Endothelial cell of umbilical vein (primary cell): Measurements from ENCODE around the gene CDK18. TPM values are rescaled to one million over a fixed set of nuclear protein-coding genes. Genes with fewer than 3 reads are reported as not detected.

Source experiments
- BruUV-seq: library from RNA; stranded (reverse); fragments of 400-500 nt; replicated peaks from 2 replicates; lab custom pipeline; 2021; lab: Mats Ljungman, UMichigan
- CTCF ChIA-PET: fragments of 300-600, 350-600 bp; sonication (Branson Sonifier 250); formaldehyde crosslinking; loops from one replicate; lab custom pipeline; 2021; ENCODE audit warnings: antibody characterized with exemption, inconsistent platforms; lab: Charles Lee
- POLR2A ChIA-PET: fragments of 300-600, 350-600 bp; sonication (Branson Sonifier 250); formaldehyde crosslinking; loops from one replicate; lab custom pipeline; 2021; ENCODE audit warnings: antibody characterized with exemption, inconsistent platforms; lab: Charles Lee
- DNase-seq: peaks from one replicate; pipeline ENCODE4 v3.0.0-alpha.2; 2011; ENCODE audit warnings: low read depth, low spot score
- FAIRE-seq: peaks from 2 replicates; lab custom pipeline; 2011; peaks lifted over from hg19 to GRCh38; lab: Jason Lieb, UNC
- H2AFZ ChIP-seq: 2 replicates; pipeline ENCODE4 v1.6.0; 2012; ENCODE audit warnings: low read depth, low read length, control low read depth, inconsistent platforms
- H3K27ac ChIP-seq: 2 replicates; pipeline ENCODE4 v1.5.1; 2011; ENCODE audit warnings: low read depth, mild to moderate bottlenecking, control low read depth, low read length, moderate library complexity; ENCODE audit not compliant: insufficient read depth
- H3K27me3 ChIP-seq, 2 experiments: 2 replicates each; pipeline versions ENCODE4 v1.6.0 to v1.6.1; 2011; ENCODE audit warnings: low read length in 2 of 2, mixed read lengths in 1 of 2; ENCODE audit not compliant: control insufficient read depth in 2 of 2, insufficient read depth in 2 of 2
- H3K36me3 ChIP-seq, 2 experiments: 2 replicates in 1 of 2; 3 replicates in 1 of 2; pipeline ENCODE4 v1.5.1; 2011; ENCODE audit warnings: low read length in 2 of 2, mild to moderate bottlenecking in 1 of 2, moderate library complexity in 1 of 2; ENCODE audit not compliant: control insufficient read depth in 2 of 2, insufficient read depth in 2 of 2; ENCODE audit errors: extremely low read depth in 1 of 2
- H3K4me1 ChIP-seq: 3 replicates; pipeline ENCODE4 v1.5.1; 2011; ENCODE audit warnings: mild to moderate bottlenecking, low read length; ENCODE audit not compliant: control insufficient read depth, insufficient read depth; ENCODE audit errors: extremely low read depth
- H3K4me2 ChIP-seq: 2 replicates; pipeline ENCODE4 v1.6.1; 2011; ENCODE audit warnings: low read length, control low read depth, mixed read lengths; ENCODE audit not compliant: insufficient read depth
- H3K4me3 ChIP-seq, 3 experiments: fragments of 200-600 bp in 1 of 3; sonication (generic), shearing (Covaris generic) in 1 of 3; replicated peaks in 1 of 3; 2 replicates each; pipeline ENCODE4 v1.5.1; 2011 to 2016; ENCODE audit warnings: control low read depth in 3 of 3, low read length in 3 of 3, mild to moderate bottlenecking in 2 of 3, inconsistent platforms in 1 of 3, low read depth in 1 of 3, moderate library complexity in 1 of 3; ENCODE audit not compliant: insufficient read depth in 1 of 3
- H3K79me2 ChIP-seq: 2 replicates; pipeline ENCODE4 v1.6.0; 2012; ENCODE audit warnings: low read length, inconsistent platforms; ENCODE audit not compliant: control insufficient read depth, insufficient read depth
- H3K9ac ChIP-seq: replicated peaks from 2 replicates; pipeline ENCODE3; 2011; ENCODE audit warnings: low read length, control low read depth; ENCODE audit not compliant: insufficient read depth; ENCODE audit errors: extremely low read depth
- H3K9me1 ChIP-seq: replicated peaks from 3 replicates; pipeline ENCODE4 v1.6.0; 2011; ENCODE audit warnings: mild to moderate bottlenecking, low read length; ENCODE audit not compliant: control insufficient read depth, insufficient read depth; ENCODE audit errors: extremely low read depth
- H3K9me3 ChIP-seq: replicated peaks from 2 replicates; pipeline ENCODE4 v1.5.1; 2012; ENCODE audit warnings: low read length, inconsistent platforms; ENCODE audit not compliant: control insufficient read depth, insufficient read depth
- H4K20me1 ChIP-seq: replicated peaks from 2 replicates; pipeline ENCODE3; 2011; ENCODE audit warnings: mild to moderate bottlenecking, low read length; ENCODE audit not compliant: control insufficient read depth, insufficient read depth; ENCODE audit errors: extremely low read depth
- CTCF ChIP-seq, 2 donors: IDR thresholded peaks; 1 replicate in 1 of 2; 2 replicates in 1 of 2; pipeline ENCODE4 v1.5.1; 2011; ENCODE audit warnings: low read length in 2 of 2, mild to moderate bottlenecking in 2 of 2, moderate library complexity in 2 of 2, control low read depth in 1 of 2, inconsistent platforms in 1 of 2, low read depth in 1 of 2; ENCODE audit not compliant: insufficient read depth in 1 of 2; ENCODE audit errors: extremely low read depth in 1 of 2
- EZH2 ChIP-seq: IDR thresholded peaks from 2 replicates; pipeline ENCODE4 v1.6.1; 2012; ENCODE audit warnings: borderline replicate concordance, low read depth, mild to moderate bottlenecking, moderate library complexity, low read length, inconsistent platforms; ENCODE audit not compliant: severe bottlenecking
- FOS ChIP-seq: IDR thresholded peaks from 2 replicates; pipeline ENCODE4 v1.6.1; 2011; ENCODE audit warnings: mild to moderate bottlenecking, low read length, moderate library complexity, borderline replicate concordance; ENCODE audit not compliant: insufficient read depth
- GATA2 ChIP-seq: IDR thresholded peaks from 2 replicates; pipeline ENCODE4 v1.7.0; 2011; ENCODE audit warnings: low read depth, mild to moderate bottlenecking, moderate library complexity, mixed read lengths, low read length; ENCODE audit not compliant: insufficient read length, insufficient read depth
- JUN ChIP-seq: IDR thresholded peaks from 2 replicates; pipeline ENCODE4 v1.6.1; 2011; ENCODE audit warnings: borderline replicate concordance, low read depth; ENCODE audit not compliant: insufficient read length, insufficient read depth
- MAX ChIP-seq: IDR thresholded peaks from 2 replicates; pipeline ENCODE4 v1.6.1; 2011; ENCODE audit not compliant: insufficient read depth, insufficient read length
- MYC ChIP-seq: IDR thresholded peaks from one replicate; pipeline ENCODE4 v1.6.1; 2011; ENCODE audit warnings: mild to moderate bottlenecking, low read depth, low read length
- POLR2A ChIP-seq: IDR thresholded peaks from 2 replicates; pipeline ENCODE4 v1.6.1; 2012; ENCODE audit warnings: low read depth, mild to moderate bottlenecking, control low read depth, low read length
- POLR2AphosphoS5 ChIP-seq: IDR thresholded peaks from 2 replicates; pipeline ENCODE4 v1.6.1; 2012; ENCODE audit warnings: low read depth, mild to moderate bottlenecking, control low read depth, low read length, moderate library complexity; ENCODE audit not compliant: insufficient read depth
- dilution Hi-C: fragments of 300-500 bp; cut with MboI; formaldehyde crosslinking; loops from one replicate; pipeline ENCODE4 v1.15.0; 2019; ENCODE audit warnings: low sequenced_read_pairs; ENCODE audit not compliant: extremely low pct_ligation_motif_present
- intact Hi-C: fragments of 100-400 bp; cut with micrococcal nuclease; formaldehyde crosslinking; loops from one replicate; pipeline ENCODE4 v1.10.0; 2022
- polyA plus RNA-seq, 4 experiments: library from polyadenylated mRNA; depleted of rRNA in 3 of 4; stranded (reverse) in 3 of 4; unstranded in 1 of 4; fragments of >200 nt; gene quantifications; 2 replicates each; pipeline versions ENCODE4 v1.2.1 to v1.2.3, GENCODE V29; 2011 to 2012; ENCODE audit warnings: missing spikeins in 1 of 4
- total RNA-seq: library from RNA; stranded (reverse); gene quantifications from 2 replicates; pipeline ENCODE4 v1.2.3, GENCODE V29; 2021

The CDK18 gene
- total and polyA plus RNA-seq, 2 donors (not counting 3 experiments of a cell fraction or from before 2014, with no cell fraction given): 0.17 to 1.2 TPM

DNA sequence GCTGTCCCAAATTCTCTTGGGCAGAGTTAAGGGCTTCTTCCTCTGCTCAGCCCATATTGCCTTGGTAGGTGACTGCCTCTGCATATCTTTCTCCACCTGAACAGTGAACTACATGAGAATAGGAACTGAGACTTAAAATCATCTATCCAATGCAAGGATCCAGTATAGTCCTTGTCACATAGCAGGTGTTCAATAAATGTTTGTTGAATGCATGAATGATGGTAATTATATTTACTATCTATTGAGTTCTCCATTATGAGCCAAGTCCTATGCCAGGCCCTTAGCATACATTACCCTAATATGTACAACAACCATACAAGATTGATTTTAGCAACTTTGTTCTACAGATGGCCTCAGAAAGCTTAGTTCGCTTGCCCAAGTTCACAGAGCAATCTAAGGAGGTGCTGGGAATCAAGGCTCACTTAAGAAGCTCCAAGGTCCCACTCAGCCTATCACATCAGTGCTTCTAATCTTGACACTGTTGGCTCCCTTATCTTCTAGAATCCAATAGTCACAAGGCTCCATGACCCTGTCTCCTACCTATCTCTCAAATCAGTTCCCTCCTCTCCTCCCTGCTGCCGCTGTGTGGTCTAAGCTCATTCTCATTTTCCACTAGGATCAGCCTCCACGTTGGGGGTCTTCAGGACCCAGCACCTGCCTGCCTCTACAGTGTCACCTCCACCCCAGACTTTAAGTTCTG is 2.2 kb upstream of the CDK18 start:
- BruUV-seq: no TSS peak
- CTCF ChIA-PET: interaction anchor here (1.2 to 8.9 kb wide), 5 partner anchors 8 to 63 kb away, joined by 3 to 96 read pairs (median 6); no protein-coding TSS in a partner anchor
- Histone ChIP-seq H3K79me2 (no peaks in the 10 kb centered on the region), H3K4me3 (no peak overlapping the region), H2AFZ (no peak overlapping the region), H3K9me1 (no peaks in the 10 kb centered on the region), H4K20me1 (no peaks in the 10 kb centered on the region), H3K36me3 (no peaks in the 10 kb centered on the region), H3K9me3 (no peaks in the 10 kb centered on the region), H3K4me2 (no peak overlapping the region), H3K27ac (no peak overlapping the region), H3K9ac (no peak overlapping the region), H3K27me3 (peaks cover 31 to 35% of the 10 kb centered on the region in 2 experiments), H3K4me1 (no peaks in the 10 kb centered on the region)
- POLR2A ChIA-PET: no interaction called here
- no peak for DNase-seq
- TF ChIP-seq CTCF (IDR thresholded peaks at IDR 0.05; ENCODE audit: extremely low read depth in 1 of 2, insufficient read depth in 1 of 2, low read depth in 1 of 2, low read length in 2 of 2) (no peak), MAX (no peak), FOS (no peak), POLR2A (no peak), POLR2AphosphoS5 (no peak), EZH2 (no peak), JUN (no peak), GATA2 (no peak), MYC (no peak)
- intact Hi-C loops: no loop called here
- dilution Hi-C loops: no loop called here
- no peak for FAIRE-seq
